Measurements from ENCODE around the gene ADD1. TPM values are rescaled to one million over a fixed set of nuclear protein-coding genes. Genes with fewer than 3 reads are reported as not detected.
"Not testable (repeated sequence)": the region's sequence is repeated elsewhere in the genome, so short reads cannot be mapped to it uniquely, and the experiment has no call there.

The ADD1 gene
- total RNA-seq, 1 experiment from 2014 or later = 121 TPM

DNA sequence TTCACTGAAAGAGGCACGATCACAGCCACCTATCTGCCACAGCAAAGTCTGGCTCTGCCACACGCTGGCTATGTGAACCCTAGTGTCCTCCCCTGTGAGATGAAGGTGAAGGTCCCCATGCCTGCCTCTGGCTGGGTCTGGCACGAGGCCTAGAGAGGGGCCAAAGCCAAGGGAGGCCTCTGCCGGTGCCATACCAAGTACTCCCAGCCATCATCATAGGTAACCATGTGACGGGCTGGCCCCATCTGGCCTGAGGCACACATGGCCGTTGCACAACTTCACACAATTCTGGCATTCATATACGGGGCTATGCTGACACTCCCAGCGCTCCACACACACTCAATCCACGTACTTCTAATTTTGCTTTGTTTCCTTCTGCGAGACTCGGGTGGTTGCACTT is 104.3 kb downstream of the ADD1 start:
- DNase-seq (ENCODE audit: low spot score) = no peak
- in situ Hi-C loops (cut with HindIII; ENCODE audit: low sequenced_read_pairs) = no loop called here

DNA sequence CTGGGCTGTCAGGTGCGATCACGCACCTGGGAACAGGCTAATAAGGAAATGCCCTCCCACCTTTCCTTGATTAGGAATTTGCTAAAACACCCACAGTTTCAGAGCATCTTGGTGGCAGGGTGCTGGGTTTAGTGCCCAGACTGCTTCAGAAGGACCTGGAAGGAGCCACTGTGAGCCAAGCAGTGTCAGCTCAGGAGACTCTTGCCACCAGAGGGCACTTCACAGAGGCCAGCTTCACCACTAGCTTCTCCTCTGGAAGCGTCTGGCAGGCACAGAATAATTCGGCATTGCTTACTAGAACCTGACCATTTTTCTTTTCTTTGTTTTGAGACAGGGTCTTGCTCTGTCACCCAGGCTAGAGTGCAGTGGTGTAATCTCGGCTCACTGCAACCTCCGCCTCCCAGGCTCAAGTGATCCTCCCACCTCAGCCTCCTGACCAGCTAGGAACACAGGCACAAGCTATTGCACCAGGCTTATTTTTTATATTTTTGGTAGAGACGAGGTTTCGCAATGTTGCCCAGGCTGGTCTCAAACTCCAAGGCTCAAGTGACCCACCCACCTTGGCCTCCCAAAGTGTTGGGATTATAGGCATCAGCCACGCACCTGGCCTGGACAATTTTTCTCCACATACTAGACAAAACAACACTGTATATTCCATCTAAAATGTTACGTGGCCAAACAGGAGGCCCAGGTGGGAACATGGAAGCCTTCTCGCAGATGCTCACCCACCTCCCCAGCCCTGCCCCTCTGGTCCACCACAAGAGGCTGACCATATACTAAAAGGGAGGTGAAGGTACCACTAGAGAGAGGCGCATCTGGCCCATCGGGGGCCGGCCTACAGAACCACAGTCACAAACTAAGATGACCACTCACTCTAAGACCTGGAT is 105.5 kb downstream of the ADD1 start:
- in situ Hi-C loops (cut with HindIII; ENCODE audit: low sequenced_read_pairs) = no loop called here

DNA sequence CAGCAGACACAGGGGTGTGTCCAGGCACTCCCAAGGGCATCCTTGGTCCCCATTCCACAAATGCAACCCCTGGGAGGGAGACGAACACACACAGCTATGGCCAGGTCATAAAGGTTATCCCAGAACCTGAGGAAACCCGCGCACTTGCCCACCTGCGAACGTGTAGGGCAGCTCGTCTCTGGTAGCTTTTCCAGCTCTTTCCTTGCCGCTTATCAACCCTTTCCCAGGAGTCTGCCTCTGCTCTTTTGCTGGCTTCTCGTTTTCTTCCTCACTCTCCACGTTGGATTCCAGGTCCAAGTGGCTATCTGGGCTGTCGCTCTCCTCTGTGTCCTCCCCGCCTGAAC is 106.1 kb downstream of the ADD1 start:
- DNase-seq (ENCODE audit: low spot score) = no peak
- in situ Hi-C loops (cut with HindIII; ENCODE audit: low sequenced_read_pairs) = no loop called here

More for the DNA sequence above, 105.5 kb downstream of the ADD1 start:
- peak; percentile 89 for DNase-seq (ENCODE audit: low spot score)

DNA sequence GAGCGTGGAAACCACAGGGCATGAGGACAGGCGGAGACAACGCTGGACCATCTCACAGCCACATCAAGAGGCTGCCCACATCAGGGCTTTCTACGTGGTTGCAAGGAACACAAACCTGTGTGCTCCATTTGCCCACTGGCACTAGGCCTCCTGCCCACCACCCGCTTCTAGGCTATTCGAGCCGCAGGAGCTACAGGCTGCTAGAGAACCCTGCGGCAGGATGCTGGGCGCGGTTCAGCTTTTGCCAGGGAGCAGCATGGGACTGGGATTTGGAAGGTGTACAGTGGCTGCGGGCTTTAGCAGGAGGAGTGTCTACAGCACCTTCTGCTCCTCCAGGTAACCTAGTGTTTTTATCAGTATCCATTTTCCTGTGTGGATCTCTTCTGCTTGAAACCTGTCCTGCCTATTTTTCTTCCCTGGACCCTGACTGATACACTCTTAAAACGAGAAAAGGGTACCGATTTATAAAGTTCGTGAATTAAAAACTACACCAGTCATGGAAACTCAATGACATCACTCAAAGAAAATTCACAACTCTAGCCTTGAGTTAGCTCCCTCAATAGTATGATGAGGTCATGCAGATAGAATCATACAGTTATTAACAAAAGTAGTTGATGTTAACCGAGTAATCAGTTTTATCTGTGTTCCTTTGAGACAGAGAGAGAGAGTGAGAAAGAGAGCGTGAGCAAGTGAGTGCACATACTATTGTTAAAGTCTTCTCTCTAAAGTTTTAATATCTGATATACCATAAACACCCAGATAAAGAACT is 106.8 kb downstream of the ADD1 start:
- DNase-seq (ENCODE audit: low spot score) = peak; percentile 84
- in situ Hi-C loops (cut with HindIII; ENCODE audit: low sequenced_read_pairs) = no loop called here

DNA sequence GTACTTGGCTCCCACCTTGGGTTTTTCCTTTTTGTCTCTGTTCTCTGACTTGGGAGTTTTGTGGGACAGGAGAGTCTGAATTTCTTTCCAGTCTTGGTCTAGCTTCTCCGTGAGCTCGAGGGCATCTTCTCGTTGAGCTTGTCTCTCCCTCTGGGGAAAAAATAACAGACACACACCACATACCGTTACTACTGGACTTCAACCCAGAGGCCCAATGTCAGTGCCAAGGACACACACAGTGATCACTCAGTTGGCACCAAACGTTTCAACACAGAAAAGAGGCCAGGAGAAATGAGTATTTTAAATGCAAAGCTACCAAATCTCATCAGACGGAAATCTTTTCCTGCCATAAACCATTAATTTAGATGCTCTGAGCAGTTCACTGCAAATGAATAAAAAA is 109.9 kb downstream of the ADD1 start:
- in situ Hi-C loops (cut with HindIII; ENCODE audit: low sequenced_read_pairs) = no loop called here
- DNase-seq (ENCODE audit: low spot score) = peak; percentile 70

DNA sequence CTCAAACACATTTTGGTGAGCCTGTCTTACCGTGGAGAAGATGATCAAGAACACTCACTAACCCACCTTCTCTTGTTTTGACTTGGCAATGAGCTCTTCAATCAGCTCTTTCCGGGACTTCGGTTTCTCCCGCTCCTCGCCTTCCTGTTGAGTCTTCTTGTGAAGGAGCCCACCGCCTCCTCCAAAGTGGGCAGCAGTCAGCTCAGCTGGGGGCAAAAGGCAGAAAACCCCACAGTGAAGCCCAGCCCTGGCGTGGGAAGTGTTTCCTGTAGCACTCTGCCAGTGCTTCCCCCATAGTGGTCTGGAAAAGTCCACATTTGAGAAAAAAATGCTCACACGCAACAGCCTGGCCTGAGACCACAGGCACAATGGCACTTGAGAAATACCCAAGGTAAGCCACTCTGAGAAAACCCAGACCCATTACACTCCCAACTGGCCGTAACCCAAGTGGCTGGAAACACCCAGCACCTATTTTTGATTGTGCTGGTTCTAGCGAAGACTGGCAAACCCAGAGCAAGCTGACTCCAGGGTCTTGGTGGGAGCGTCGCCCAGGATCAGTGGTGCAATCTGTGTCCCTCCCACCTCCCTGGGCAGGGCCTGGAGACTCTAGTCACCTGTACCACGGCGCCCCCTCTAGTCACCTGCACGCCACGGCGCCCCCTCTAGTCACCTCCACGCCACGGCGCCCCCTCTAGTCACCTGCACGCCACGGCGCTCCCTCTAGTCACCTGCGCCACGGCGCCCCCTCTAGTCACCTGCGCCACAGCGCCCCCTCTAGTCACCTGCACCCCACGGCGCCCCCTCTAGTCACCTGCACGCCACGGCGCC is 110.9 kb downstream of the ADD1 start:
- in situ Hi-C loops (cut with HindIII; ENCODE audit: low sequenced_read_pairs) = no loop called here
- DNase-seq (ENCODE audit: low spot score) = peak; percentile 51

DNA sequence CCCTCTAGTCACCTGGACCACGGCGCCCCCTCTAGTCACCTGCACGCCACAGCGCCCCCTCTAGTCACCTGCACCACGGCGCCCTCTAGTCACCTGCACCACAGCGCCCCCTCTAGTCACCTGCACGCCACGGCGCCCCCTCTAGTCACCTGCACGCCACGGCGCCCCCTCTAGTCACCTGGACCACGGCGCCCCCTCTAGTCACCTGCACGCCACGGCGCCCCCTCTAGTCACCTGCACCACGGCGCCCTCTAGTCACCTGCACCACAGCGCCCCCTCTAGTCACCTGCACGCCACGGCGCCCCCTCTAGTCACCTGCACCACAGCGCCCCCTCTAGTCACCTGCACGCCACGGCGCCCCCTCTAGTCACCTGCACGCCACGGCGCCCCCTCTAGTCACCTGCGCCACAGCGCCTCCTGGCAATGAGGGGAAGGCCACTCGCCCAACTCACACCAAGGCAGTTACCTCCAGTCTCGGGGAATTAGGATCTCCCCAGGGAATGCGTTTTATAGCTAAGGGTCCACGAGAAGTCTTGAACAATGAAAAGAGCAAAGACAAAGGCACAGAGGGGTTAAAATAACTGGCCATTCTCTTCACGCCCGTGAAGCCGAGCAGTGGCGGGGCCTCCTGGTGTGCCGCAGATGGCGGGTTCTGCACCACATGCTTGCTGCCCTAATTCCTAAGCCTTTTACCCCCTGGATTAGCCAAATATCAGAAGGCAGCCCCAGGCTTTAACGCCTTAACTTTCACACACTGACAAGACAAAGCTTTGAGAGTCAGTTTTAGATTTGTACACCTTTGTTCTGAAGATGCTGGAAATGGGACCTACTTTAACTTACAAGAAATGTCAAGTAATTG is 111.8 kb downstream of the ADD1 start:
- in situ Hi-C loops (cut with HindIII; ENCODE audit: low sequenced_read_pairs) = not testable (repeated sequence)
- DNase-seq (ENCODE audit: low spot score) = peak; percentile 77

DNA sequence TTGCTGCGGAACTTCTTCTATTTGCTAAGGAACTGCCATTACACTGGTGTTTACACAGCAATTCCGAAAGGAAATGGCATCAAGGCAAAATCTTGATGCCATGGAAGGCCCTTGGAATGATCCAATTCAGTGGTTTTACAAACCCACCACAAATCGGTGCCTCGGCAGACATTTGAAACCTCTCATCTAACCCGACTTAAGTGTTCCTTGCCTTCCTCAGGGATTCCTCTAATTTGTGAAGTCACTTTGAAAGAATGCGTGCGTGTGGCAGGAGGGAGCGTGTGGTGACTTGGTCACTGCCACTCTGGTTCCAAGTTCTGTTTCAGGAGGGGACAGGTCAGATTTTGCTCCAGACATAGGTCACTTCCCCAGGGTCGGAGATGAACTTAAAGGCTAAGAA is 114.8 kb downstream of the ADD1 start:
- DNase-seq (ENCODE audit: low spot score) = no peak
- in situ Hi-C loops (cut with HindIII; ENCODE audit: low sequenced_read_pairs) = no loop called here

DNA sequence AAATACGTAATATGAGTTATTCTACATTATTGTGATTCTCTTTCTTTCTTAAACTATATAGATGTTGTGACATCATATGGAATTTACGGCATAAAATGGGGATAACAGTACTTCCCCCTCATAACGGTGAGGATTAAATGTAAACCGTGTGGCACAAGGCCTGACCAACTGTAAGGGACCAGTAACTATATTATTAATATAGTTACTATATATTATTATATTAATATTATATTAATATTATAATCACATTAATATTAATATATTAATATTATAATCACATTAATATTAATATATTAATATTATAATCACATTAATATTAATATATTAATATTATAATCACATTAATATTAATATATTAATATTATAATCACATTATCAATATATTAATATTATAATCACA is 116.8 kb downstream of the ADD1 start:
- in situ Hi-C loops (cut with HindIII; ENCODE audit: low sequenced_read_pairs); DNase-seq (ENCODE audit: low spot score): not testable (repeated sequence)

DNA sequence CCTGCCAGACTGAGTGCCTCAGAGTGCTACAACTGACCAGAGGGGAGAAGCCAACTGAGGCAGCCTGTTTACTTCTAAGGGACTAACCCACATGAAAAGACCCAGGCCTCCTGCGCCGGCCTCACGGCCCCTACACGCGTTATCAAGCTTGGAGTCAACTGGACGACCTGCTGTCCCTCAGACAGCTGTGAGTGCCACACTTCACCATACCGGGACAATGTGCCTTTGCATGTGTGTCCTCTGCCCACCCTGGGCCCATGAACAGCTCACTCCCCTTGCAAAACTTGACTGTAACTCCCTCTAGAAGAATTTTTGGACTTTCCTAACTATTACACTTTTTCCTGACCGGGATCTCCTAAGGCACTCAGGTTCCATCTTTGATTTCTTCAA is 117.8 kb downstream of the ADD1 start:
- no peak for DNase-seq (ENCODE audit: low spot score)
- in situ Hi-C loops (cut with HindIII; ENCODE audit: low sequenced_read_pairs) = no loop called here

DNA sequence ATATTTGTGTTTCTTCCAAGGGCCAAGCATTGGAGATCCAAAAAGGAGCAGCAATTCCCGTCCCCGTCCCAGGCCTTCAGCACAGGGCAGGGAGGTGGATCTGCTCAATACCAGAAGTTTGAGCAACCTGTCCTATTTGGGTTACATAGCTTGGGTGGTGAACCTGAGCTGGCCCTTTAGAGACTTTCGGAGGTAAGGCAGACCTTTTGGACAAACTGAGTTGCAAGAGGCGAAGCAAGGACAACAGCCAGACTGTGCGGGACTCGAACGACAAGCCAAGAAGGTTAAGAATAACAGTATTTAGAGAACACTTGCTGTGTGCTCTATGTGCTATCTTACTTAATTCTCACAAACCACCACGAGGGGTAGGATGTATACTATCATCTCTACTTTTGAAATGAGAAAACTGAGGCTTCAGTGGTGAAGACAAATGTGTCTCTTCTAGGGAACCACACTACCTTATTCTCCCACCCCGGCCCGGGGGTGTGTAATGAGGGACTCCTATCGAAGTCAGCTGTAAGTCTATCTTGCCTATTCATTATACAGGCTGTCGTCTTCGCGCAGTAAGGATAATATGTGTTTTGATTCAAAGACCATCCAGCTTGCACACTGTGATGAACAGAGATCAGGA is 118.3 kb downstream of the ADD1 start:
- DNase-seq (ENCODE audit: low spot score) = peak; percentile 35

DNA sequence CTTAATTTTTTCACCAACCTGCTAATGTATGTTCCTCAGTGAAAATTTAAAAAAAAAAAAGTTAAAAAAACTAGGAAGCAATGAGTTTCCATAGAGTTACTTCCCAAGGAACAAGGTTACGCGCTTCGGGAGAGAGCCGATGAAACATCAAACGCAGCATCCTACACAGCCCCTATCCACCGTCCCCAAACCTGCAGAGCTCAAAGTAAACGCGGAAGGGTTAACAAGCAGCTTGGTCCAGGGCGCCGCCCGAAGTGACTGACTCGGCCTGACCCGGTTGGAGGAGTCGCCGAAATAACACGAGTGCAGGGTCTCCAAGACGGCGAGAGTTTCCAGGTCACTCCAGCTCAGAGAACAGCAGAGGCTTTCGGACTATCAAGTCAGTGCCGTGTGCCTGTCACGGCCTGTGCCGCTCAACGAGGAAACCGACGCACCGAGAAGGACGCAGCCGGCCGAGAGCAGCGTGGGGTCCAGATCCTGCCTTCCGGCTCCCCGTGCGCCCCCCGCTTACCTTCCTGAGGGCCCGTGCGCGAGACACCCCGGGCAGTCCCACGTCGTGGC is 119.0 kb downstream of the ADD1 start:
- peak; percentile 64 for DNase-seq (ENCODE audit: low spot score)
- in situ Hi-C loops (cut with HindIII; ENCODE audit: low sequenced_read_pairs) = no loop called here

More for the DNA sequence above, 118.3 kb downstream of the ADD1 start:
- in situ Hi-C loops (cut with HindIII; ENCODE audit: low sequenced_read_pairs) = no loop called here

DNA sequence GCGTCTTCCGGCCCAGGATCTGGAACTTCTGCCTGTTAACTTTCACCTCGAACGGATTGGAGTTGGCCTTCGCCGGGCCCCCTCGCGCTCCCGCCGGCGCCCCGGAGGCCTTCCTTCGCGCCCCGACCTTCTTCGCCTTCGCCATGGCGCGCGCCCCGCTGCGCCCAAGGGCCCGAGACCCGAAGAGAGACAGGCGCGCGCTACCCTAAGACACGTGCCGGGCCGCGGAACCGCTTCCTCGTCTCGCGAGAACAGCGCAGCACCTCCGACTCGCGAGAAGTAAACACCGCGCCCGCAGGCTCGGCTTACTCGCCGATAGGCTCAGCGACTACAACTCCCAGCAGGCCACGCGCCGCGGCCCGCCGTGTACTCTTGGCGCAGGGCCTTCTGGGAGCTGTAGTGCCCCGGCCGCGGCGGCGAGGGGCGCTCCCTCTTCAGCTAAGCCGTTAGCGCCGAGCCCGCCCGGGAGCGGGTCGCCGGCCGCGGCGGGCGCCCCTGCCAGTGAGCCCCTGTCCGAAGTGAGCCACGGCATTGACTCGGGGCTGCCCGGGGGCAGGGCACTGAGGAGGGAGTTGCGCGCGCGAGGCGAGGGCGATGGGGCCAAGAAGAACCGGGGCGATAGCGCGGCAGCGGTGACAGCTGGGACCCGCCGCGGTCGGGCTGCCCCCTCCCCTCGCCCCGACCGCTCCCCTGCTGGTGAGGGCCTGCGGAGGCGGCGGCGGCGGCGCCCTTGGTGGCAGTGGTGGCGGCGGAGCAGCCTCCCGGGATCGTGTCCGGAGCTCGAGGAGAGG is 119.7 kb downstream of the ADD1 start, which contains the start of the genes GRK4 and NOP14:
Gene GRK4 (plus strand): TSS at position 397 of the 791 bp plus-strand sequence. CDS start 500 bp downstream, outside the sequence.
Gene NOP14 (minus strand): TSS at position 232 of the 791 bp plus-strand sequence. CDS start 87 bp downstream, at position 145.
- in situ Hi-C loops (cut with HindIII; ENCODE audit: low sequenced_read_pairs) = no loop called here
- DNase-seq (ENCODE audit: low spot score) = peak; percentile 97

DNA sequence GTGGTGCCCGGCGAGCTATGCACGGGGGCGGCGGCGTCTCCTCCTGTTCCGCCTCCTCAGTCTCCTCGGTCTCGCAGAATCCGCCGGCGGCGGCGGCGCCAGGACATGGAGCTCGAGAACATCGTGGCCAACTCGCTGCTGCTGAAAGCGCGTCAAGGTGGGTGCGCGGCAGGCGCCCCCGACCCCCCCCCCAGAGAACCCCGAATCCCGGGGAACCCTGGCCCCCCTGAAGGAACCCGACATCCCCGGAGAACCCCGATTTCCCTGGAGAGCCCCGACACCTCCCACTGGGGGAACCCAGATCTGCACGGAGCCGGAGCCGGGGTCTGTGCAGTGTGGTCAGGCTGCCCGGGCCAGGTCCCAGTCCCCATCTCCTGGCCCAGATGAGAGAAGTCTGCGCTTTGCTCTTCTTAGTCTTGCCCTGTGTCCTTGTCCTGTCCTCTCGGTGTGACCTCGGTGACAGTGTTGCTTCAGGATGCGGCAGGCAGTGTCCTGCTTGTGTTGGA is 120.4 kb downstream of the ADD1 start:
- in situ Hi-C loops (cut with HindIII; ENCODE audit: low sequenced_read_pairs) = no loop called here
- peak; percentile 60 for DNase-seq (ENCODE audit: low spot score)

DNA sequence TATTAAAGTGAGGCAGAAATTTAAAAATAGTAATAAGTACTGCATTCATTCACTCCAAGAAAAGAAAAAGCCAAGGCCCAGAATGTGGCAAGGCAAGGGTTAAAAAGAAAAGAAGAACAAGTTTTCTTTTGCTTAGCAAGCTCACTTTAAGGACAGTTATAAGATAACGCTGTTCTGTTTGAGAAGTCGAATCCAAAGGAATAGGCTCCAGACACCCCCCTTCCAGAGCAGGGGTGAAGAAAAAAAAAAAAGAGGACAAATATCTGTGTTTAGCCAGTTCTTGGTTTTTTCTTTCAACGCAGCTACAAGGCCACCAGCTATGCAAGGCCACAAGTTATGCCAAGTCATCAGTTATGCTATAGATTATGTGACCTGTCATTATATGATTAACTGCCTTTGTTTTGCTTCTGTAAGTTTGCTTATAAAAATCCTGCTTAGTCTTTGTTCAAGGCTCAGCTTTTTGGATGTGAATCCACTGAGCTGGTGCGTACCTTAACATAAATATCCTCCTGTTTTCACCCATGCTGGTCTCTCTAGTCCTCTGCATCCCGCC is 121.1 kb downstream of the ADD1 start:
- in situ Hi-C loops (cut with HindIII; ENCODE audit: low sequenced_read_pairs) = no loop called here
- peak; percentile 37 for DNase-seq (ENCODE audit: low spot score)

DNA sequence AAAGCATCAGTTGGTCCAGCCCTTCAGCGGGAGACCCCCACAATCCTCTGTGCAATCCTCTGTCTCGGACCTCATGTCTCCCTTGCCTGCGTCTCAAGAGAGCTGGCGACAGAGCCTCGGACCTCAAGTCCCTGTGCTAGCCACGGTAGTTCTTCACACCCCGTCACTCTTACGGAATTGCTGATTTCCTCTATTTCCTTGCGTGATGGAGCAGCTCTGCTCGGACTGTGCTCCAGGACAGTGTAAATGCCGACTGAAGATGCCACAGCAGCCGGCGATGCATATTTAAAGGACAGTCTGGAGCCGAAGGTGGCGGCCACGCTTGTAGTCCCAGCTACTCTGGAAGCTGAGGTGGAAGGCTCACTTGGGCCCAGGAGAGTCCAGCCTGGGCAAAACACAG is 121.6 kb downstream of the ADD1 start:
- in situ Hi-C loops (cut with HindIII; ENCODE audit: low sequenced_read_pairs) = no loop called here
- DNase-seq (ENCODE audit: low spot score) = peak; percentile 66

DNA sequence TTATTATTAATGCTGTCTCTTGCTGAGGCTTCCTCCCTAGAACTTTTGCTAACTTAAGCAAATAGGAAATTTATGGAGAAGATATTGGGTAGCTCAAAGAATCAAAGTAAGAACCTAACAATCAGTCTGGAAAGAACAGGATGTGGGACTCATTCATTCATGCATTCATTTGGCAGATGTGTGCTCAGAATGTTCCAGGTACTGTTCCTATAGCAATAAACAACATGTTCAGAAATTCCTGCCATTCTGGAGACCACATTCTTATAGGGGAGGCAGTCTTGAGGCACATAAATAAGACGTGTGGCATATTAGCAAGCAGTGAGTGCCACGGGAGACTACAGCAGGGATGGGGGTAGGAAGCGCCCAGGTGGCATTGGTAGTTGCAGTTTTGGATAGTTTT is 124.7 kb downstream of the ADD1 start:
- in situ Hi-C loops (cut with HindIII; ENCODE audit: low sequenced_read_pairs) = no loop called here
- DNase-seq (ENCODE audit: low spot score) = no peak
